K562 (cell line): Measurements from ENCODE around the gene POMGNT2. TPM values are rescaled to one million over a fixed set of nuclear protein-coding genes. Genes with fewer than 3 reads are reported as not detected.

Source experiments
- ATF7 ChIP-seq: fragments of 450-650 bp; IDR thresholded peaks from 2 replicates; pipeline ENCODE4 v1.7.1; 2014; ENCODE audit warnings: mild to moderate bottlenecking, moderate library complexity
- CBX2 ChIP-seq: fragments of 200-600 bp; sonication (generic); IDR thresholded peaks from one replicate; pipeline ENCODE4 v1.6.1; 2012; ENCODE audit warnings: mild to moderate bottlenecking, low read length, inconsistent platforms; ENCODE audit not compliant: insufficient read depth, poor library complexity, severe bottlenecking
- EZH2 ChIP-seq: IDR thresholded peaks from 2 replicates; pipeline ENCODE4 v1.6.1; 2012; ENCODE audit warnings: low read depth, mild to moderate bottlenecking, inconsistent platforms, low read length, borderline replicate concordance
- FOXJ2 ChIP-seq: fragments of 200-800 bp; sonication (Bioruptor generic); IDR thresholded peaks from 2 replicates; pipeline ENCODE4 v1.6.1; 2016; ENCODE audit warnings: missing genetic modification characterization, missing compliant biosample characterization
- GATA2 ChIP-seq: sonication (generic); formaldehyde crosslinking; IDR thresholded peaks from 2 replicates; pipeline ENCODE4 v1.4.0; 2020; ENCODE audit warnings: mild to moderate bottlenecking, missing genetic modification reagents
- MECOM ChIP-seq: fragments of 250-450 bp; sonication (Bioruptor Pico); IDR thresholded peaks from 2 replicates; pipeline ENCODE4 v1.8.0; 2022; ENCODE audit warnings: inconsistent platforms
- MEF2A ChIP-seq: IDR thresholded peaks from 2 replicates; pipeline ENCODE4 v1.6.1; 2011; ENCODE audit warnings: low read depth, mild to moderate bottlenecking, low read length, moderate library complexity; ENCODE audit not compliant: control insufficient read depth
- MTA2 ChIP-seq: fragments of 450-650 bp; IDR thresholded peaks from 2 replicates; pipeline ENCODE4 v1.6.1; 2016; ENCODE audit warnings: low read depth
- NR2C1 ChIP-seq, 2 experiments: fragments of 450-650 bp; IDR thresholded peaks; 2 replicates each; pipeline ENCODE4 v1.6.1; 2017; ENCODE audit warnings: mild to moderate bottlenecking in 2 of 2, antibody characterized with exemption in 1 of 2, inconsistent platforms in 1 of 2, missing compliant biosample characterization in 1 of 2, missing genetic modification characterization in 1 of 2
- RBM15 ChIP-seq: fragments of 200-400 bp; formaldehyde crosslinking; IDR thresholded peaks from 2 replicates; pipeline ENCODE4 v1.6.1; 2018; ENCODE audit warnings: mild to moderate bottlenecking, low read length, moderate library complexity; ENCODE audit not compliant: insufficient read depth
- RNF2 ChIP-seq: sonication (generic); IDR thresholded peaks from 2 replicates; pipeline ENCODE4 v1.6.1; 2016
- TBL1XR1 ChIP-seq, 2 experiments: IDR thresholded peaks; 2 replicates each; pipeline ENCODE4 v1.6.1; 2012; ENCODE audit warnings: improper control_type of control experiment in 2 of 2, low read length in 2 of 2, mild to moderate bottlenecking in 1 of 2
- U2AF1 ChIP-seq: fragments of 200-400 bp; formaldehyde crosslinking; optimal IDR thresholded peaks from 2 replicates; pipeline ENCODE3; 2017; ENCODE audit warnings: mild to moderate bottlenecking, low read depth, low read length, moderate library complexity
- ZBTB11 ChIP-seq, 3 experiments: fragments of 200-800 bp in 1 of 3; fragments of 250-450 bp in 1 of 3; fragments of 450-650 bp in 1 of 3; sonication (Bioruptor Pico) in 1 of 3; sonication (Bioruptor generic) in 1 of 3; formaldehyde crosslinking in 1 of 3; IDR thresholded peaks; 2 replicates each; pipeline versions ENCODE4 v1.6.1 to v1.8.0; 2016 to 2022; ENCODE audit warnings: mild to moderate bottlenecking in 2 of 3, missing genetic modification characterization in 2 of 3, missing compliant biosample characterization in 1 of 3, moderate library complexity in 1 of 3
- ZBTB34 ChIP-seq: fragments of 250-450 bp; sonication (Bioruptor Pico); IDR thresholded peaks from 2 replicates; pipeline ENCODE4 v1.8.0; 2021; ENCODE audit warnings: mild to moderate bottlenecking, moderate library complexity
- ZNF184 ChIP-seq: sonication (generic); formaldehyde crosslinking; IDR thresholded peaks from 2 replicates; pipeline ENCODE4 v1.5.0; 2020; ENCODE audit warnings: missing genetic modification reagents
- ZNF324 ChIP-seq: fragments of 250-450 bp; sonication (Bioruptor Pico); IDR thresholded peaks from 2 replicates; pipeline ENCODE4 v1.4.0; 2020; ENCODE audit warnings: mild to moderate bottlenecking
- polyA plus RNA-seq, 8 experiments: library from polyadenylated mRNA; depleted of rRNA in 4 of 8; stranded (reverse) in 5 of 8; unstranded in 3 of 8; fragments of >200 nt; fragmentation: Nextera tagmentation in 2 of 8; fragmentation: Illumina TruSeq in 1 of 8; extraction: Ambion mirVana in 2 of 8; extraction: Trizol in 1 of 8; gene quantifications; 2 replicates each; pipeline versions ENCODE4 v1.2.1 to v1.2.3, GENCODE V29; 2011 to 2014; ENCODE audit warnings: inconsistent platforms in 1 of 8, missing spikeins in 1 of 8
- total RNA-seq, 7 experiments: library from RNA; depleted of rRNA in 6 of 7; stranded (reverse); fragments of >200 nt in 6 of 7; fragmentation: Illumina TruSeq in 2 of 7; extraction: Trizol in 2 of 7; gene quantifications; 2 replicates each; pipeline versions ENCODE4 v1.2.1 to v1.2.3, GENCODE V29; 2011 to 2021; ENCODE audit warnings: low replicate concordance in 1 of 7
- TF ChIP-seq, protein P1 (sequence below): IDR thresholded peaks from 2 replicates; pipeline ENCODE4 v1.6.1; 2016; ENCODE audit warnings: missing genetic modification characterization, missing compliant biosample characterization
- TF ChIP-seq, protein P2 (sequence below): fragments of 250-450 bp; sonication (Bioruptor Pico); IDR thresholded peaks from 2 replicates; pipeline ENCODE4 v1.4.0; 2020

POMGNT2 gene
- total and polyA plus RNA-seq, 9 of the 15 experiments (the other 6 are each of a cell fraction or from before 2014, with no cell fraction given) = 0.65 to 14.1 (median 10.3) TPM

DNA sequence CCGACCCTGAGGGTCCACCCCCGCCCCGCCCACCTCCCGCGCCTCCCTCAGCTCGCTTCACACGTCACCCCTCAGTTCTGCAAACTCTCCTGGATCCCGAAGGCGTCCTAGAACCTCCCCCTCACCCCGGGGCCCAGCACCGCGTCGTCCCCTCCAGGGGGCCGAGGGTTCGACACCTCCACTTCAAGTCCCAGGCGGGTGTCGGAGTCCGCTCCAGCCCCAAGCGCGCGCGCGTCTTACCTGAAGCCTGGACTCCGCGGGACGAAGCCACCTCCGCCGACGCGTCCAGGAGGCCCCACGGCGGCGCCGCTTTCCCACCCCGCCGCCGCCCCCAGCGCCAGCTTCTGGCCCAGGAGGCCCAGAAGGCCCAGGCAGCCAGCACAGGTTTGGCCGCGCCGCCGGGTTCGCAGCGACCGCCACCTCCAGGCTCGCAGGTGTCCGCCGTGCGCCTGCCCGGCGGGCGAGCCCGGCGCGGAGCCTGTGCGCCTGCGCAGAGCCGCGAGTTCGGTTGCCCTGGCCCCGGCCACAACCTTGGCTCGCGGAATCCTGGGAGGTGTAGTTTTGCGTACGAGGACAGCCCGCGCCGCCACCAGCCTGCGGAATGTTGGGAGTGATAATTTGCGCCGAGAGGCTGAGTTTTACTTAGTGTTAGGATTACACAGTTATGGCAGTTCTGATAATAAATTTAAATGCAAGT is at the start of gene POMGNT2 (continued):
- TF ChIP-seq MEF2A (no peak), GATA2 (no peak), RBM15 (no peak), ZNF184 (CRISPR knock-in tag) (no peak), ATF7 (peak; percentile 79), EZH2 (no peak), MECOM (CRISPR knock-in tag) (no peak), ZBTB34 (CRISPR knock-in tag) (no peak), U2AF1 (no peak), NR2C1 (IDR thresholded peaks at IDR 0.05) (no peak), NR2C1 (tag; IDR thresholded peaks at IDR 0.05) (peak; percentile 86), CBX2 (no peak), FOXJ2 (tag) (no peak), ZBTB11 (CRISPR knock-in tag; IDR thresholded peaks at IDR 0.05) (peak in 1 of 3 experiments; percentile 53; a peak in 1 of 6 replicates), MTA2 (no peak), TBL1XR1 (IDR thresholded peaks at IDR 0.05; ENCODE audit: low read length in 2 of 2) (no peak), RNF2 (peak; percentile 48; the same call in 1 of the 2 replicates), ZNF324 (CRISPR knock-in tag) (no peak)
- TF ChIP-seq, protein P1, sequence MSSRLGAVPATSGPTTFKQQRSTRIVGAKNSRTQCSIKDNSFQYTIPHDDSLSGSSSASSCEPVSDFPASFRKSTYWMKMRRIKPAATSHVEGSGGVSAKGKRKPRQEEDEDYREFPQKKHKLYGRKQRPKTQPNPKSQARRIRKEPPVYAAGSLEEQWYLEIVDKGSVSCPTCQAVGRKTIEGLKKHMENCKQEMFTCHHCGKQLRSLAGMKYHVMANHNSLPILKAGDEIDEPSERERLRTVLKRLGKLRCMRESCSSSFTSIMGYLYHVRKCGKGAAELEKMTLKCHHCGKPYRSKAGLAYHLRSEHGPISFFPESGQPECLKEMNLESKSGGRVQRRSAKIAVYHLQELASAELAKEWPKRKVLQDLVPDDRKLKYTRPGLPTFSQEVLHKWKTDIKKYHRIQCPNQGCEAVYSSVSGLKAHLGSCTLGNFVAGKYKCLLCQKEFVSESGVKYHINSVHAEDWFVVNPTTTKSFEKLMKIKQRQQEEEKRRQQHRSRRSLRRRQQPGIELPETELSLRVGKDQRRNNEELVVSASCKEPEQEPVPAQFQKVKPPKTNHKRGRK (tag) = no peak
- TF ChIP-seq, protein P2, sequence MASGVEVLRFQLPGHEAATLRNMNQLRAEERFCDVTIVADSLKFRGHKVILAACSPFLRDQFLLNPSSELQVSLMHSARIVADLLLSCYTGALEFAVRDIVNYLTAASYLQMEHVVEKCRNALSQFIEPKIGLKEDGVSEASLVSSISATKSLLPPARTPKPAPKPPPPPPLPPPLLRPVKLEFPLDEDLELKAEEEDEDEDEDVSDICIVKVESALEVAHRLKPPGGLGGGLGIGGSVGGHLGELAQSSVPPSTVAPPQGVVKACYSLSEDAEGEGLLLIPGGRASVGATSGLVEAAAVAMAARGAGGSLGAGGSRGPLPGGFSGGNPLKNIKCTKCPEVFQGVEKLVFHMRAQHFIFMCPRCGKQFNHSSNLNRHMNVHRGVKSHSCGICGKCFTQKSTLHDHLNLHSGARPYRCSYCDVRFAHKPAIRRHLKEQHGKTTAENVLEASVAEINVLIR (CRISPR knock-in tag) = no peak
